Uterus (tissue), 4 donors: ENCODE results near the gene GALNT1. TPM values are rescaled to one million over a fixed set of nuclear protein-coding genes. Genes with fewer than 3 reads are reported as not detected.
"Not testable (repeated sequence)": the region's sequence is repeated elsewhere in the genome, so short reads cannot be mapped to it uniquely, and the experiment has no call there.

Experiments
- DNase-seq, 2 donors: peaks; one replicate each; pipeline ENCODE4 v3.0.0-alpha.2; 2019 to 2020
- H3K27ac ChIP-seq, 2 donors: fragments of 200-600 bp; sonication (generic); 1 replicate in 1 of 2; 2 replicates in 1 of 2; pipeline ENCODE4 v1.5.1; 2016 to 2018
- H3K27me3 ChIP-seq, 2 donors: fragments of 200-600 bp; sonication (generic); one replicate each; pipeline ENCODE4 v1.5.1; 2018 to 2019; ENCODE audit warnings: control low read depth in 1 of 2
- H3K36me3 ChIP-seq, 2 donors: fragments of 200-600 bp; sonication (generic); one replicate each; pipeline ENCODE4 v1.5.1; 2019; ENCODE audit warnings: control low read depth in 1 of 2
- H3K4me1 ChIP-seq, 2 donors: fragments of 200-600 bp; sonication (generic); one replicate each; pipeline ENCODE4 v1.5.1; 2018 to 2019; ENCODE audit warnings: control low read depth in 1 of 2
- H3K4me3 ChIP-seq, 2 donors: fragments of 200-600 bp; sonication (generic); 1 replicate in 1 of 2; 2 replicates in 1 of 2; pipeline ENCODE4 v1.5.1; 2018 to 2019; ENCODE audit warnings: mild to moderate bottlenecking in 1 of 2
- H3K9me3 ChIP-seq, 2 donors: fragments of 200-600 bp; sonication (generic); one replicate each; pipeline ENCODE4 v1.5.1; 2019; ENCODE audit warnings: control low read depth in 1 of 2
- POLR2A ChIP-seq, 2 donors: fragments of 450-650 bp; IDR thresholded peaks; one replicate each; pipeline ENCODE4 v1.6.1; 2016; ENCODE audit warnings: antibody characterized with exemption in 2 of 2, mild to moderate bottlenecking in 1 of 2, moderate library complexity in 1 of 2
- intact Hi-C: fragments of 100-400 bp; cut with DNase I; formaldehyde crosslinking; loops from one replicate; pipeline ENCODE4 v1.15.1; 2023; ENCODE audit warnings: low total_unique reads
- total RNA-seq, 4 donors: library from RNA; depleted of rRNA in 3 of 4; stranded (reverse); fragments of >200 nt in 3 of 4; gene quantifications; one replicate each; pipeline versions ENCODE4 v1.1.0 to v1.2.4, GENCODE V29; 2014 to 2023
- TF ChIP-seq, protein P1 (sequence below), 4 experiments: fragments of 200-600 bp in 2 of 4; fragments of 450-650 bp in 2 of 4; sonication (generic) in 2 of 4; IDR thresholded peaks; one replicate each; pipeline ENCODE4 v1.5.1; 2016 to 2019; ENCODE audit warnings: antibody characterized with exemption in 4 of 4, mild to moderate bottlenecking in 2 of 4, moderate library complexity in 1 of 4
- donor health status: DM: yes; HTN: yes; CAD: no.

The GALNT1 gene
- total RNA-seq, 4 donors from 2014 or later: 13.6 to 98.2 (median 33.3) TPM

GRCh38 chr18:35570182-35570581 is 11.4 kb upstream of the GALNT1 start:
- intact Hi-C loops: loop anchor here (10.0 kb wide), 1 partner anchor 65 kb away; no protein-coding TSS in a partner anchor
- TF ChIP-seq POLR2A (IDR thresholded peaks at IDR 0.05): no peak
- TF ChIP-seq, protein P1, sequence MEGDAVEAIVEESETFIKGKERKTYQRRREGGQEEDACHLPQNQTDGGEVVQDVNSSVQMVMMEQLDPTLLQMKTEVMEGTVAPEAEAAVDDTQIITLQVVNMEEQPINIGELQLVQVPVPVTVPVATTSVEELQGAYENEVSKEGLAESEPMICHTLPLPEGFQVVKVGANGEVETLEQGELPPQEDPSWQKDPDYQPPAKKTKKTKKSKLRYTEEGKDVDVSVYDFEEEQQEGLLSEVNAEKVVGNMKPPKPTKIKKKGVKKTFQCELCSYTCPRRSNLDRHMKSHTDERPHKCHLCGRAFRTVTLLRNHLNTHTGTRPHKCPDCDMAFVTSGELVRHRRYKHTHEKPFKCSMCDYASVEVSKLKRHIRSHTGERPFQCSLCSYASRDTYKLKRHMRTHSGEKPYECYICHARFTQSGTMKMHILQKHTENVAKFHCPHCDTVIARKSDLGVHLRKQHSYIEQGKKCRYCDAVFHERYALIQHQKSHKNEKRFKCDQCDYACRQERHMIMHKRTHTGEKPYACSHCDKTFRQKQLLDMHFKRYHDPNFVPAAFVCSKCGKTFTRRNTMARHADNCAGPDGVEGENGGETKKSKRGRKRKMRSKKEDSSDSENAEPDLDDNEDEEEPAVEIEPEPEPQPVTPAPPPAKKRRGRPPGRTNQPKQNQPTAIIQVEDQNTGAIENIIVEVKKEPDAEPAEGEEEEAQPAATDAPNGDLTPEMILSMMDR (IDR thresholded peaks at IDR 0.05): no peak
- no peak overlapping the region for H3K27ac ChIP-seq

DNA sequence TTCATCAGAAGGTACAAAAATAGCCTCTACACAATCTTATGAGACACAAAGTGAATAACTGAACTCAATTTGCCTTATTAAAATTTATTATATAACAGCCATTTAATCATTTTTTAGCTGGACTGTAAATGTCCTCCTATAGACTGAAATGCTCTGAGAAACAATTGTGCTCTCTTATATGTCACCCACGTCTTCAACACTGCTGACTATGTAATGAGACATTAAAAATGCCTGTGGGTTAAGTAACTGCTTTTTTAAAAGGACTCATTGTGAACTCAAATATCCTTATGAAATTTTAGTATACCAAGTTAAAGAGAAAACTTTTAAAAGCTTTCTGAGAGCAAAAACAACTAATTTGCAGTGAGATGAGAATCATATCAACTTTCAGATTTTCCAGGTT is 10.4 kb upstream of the GALNT1 start:
- Histone ChIP-seq H3K4me3 (no peak overlapping the region), H3K27me3 (no peaks in the 10 kb centered on the region), H3K9me3 (no peaks in the 10 kb centered on the region), H3K36me3 (no peaks in the 10 kb centered on the region), H3K4me1 (no peaks in the 10 kb centered on the region), H3K27ac (no peak overlapping the region)
- intact Hi-C loops: loop anchor here (10.0 kb wide), 1 partner anchor 66 kb away; no protein-coding TSS in a partner anchor
- no peak for DNase-seq
- TF ChIP-seq POLR2A (IDR thresholded peaks at IDR 0.05): no peak
- TF ChIP-seq, protein P1 (IDR thresholded peaks at IDR 0.05): no peak

More at GRCh38 chr18:35570182-35570581, 11.4 kb upstream of the GALNT1 start:
- Histone ChIP-seq H3K4me3 (no peak overlapping the region), H3K9me3 (no peaks in the 10 kb centered on the region), H3K36me3 (no peaks in the 10 kb centered on the region), H3K27me3 (no peaks in the 10 kb centered on the region), H3K4me1 (no peaks in the 10 kb centered on the region)
- no peak for DNase-seq

DNA sequence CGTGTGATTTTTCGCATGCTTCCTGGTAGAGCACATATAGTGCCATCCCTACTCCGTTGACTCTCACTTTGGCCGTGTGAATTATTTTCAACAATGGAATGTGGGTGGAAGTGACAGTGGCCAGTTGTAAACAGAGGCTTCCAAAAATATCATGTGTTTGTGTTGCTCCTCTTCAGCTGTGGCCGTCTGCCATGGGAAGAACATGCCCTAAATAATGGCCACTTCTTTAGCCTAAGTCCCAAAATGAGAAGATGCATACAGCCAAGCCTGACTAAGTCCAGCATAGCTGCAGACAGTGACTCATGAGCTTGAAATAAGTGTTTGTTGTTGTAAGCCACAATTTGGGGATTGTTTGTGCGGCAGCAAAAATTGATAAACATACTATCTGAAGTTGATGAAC is 8.9 kb upstream of the GALNT1 start:
- intact Hi-C loops: loop anchor here (10.0 kb wide), 1 partner anchor 68 kb away; no protein-coding TSS in a partner anchor
- H3K27ac ChIP-seq: no peak overlapping the region
- H3K9me3 ChIP-seq: no peaks in the 10 kb centered on the region
- no peaks in the 10 kb centered on the region for H3K36me3 ChIP-seq
- TF ChIP-seq POLR2A (IDR thresholded peaks at IDR 0.05): no peak
- TF ChIP-seq, protein P1 (IDR thresholded peaks at IDR 0.05): no peak
- no peak overlapping the region for H3K4me3 ChIP-seq
- no peak for DNase-seq
- H3K4me1 ChIP-seq: no peaks in the 10 kb centered on the region
- H3K27me3 ChIP-seq: no peaks in the 10 kb centered on the region

- Histone ChIP-seq H3K4me1 (no peaks in the 10 kb centered on the region), H3K27me3 (no peaks in the 10 kb centered on the region), H3K4me3 (no peak overlapping the region), H3K36me3 (no peaks in the 10 kb centered on the region), H3K27ac (no peak overlapping the region), H3K9me3 (no peaks in the 10 kb centered on the region)
- intact Hi-C loops: loop anchor here (10.0 kb wide), 1 partner anchor 69 kb away; no protein-coding TSS in a partner anchor
- no peak for DNase-seq
- TF ChIP-seq, protein P1 (IDR thresholded peaks at IDR 0.05): no peak
- TF ChIP-seq POLR2A (IDR thresholded peaks at IDR 0.05): no peak
These were observed 8.0 kb upstream of the GALNT1 start for GRCh38 chr18:35573531-35573930.

DNA sequence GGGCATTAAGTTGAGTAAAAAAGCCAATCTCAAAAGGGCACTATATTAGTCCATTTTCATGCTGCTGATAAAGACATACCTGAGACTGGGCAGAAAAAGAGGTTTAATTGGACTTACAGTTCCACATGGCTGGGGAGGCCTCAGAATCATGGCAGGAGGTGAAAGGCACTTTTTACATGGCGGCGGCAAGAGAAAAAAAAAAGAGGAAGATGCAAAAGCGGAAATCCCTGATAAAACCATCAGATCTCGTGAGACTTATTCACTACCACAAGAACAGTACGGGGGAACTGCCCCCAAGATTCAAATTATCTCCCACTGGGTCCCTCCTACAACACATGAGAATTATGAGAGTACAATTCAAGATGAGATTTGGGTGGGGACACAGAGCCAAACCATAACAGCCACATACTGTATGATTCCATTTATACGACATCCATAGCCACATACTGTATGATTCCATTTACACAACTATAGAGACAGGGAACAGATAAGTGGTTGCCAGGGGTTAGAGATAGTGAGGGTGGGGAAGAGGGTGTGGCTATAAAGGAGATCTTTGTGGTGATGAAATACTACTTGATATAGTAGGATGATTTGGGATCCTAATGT is 5.2 kb upstream of the GALNT1 start:
- H3K27me3 ChIP-seq, H3K9me3 ChIP-seq, H3K4me3 ChIP-seq, DNase-seq, H3K36me3 ChIP-seq, H3K4me1 ChIP-seq, H3K27ac ChIP-seq: not testable (repeated sequence)
- intact Hi-C loops: loop anchor here (10.0 kb wide), 1 partner anchor 72 kb away; no protein-coding TSS in a partner anchor
